ENCODE data around the gene AGBL2.

- TF ChIP-seq CTCF (IDR thresholded peaks at IDR 0.05; ENCODE audit: extremely low read depth in 1 of 2, insufficient read depth in 1 of 2, low read depth in 1 of 2, low read length in 2 of 2) (no peak), POLR2A (IDR thresholded peaks at IDR 0.05; ENCODE audit: low read depth, low read length) (no peak), GATA2 (IDR thresholded peaks at IDR 0.05; ENCODE audit: insufficient read depth, insufficient read length, low read depth, low read length) (no peak), MAX (IDR thresholded peaks at IDR 0.05; ENCODE audit: insufficient read depth, insufficient read length) (no peak), POLR2AphosphoS5 (IDR thresholded peaks at IDR 0.05; ENCODE audit: insufficient read depth, low read depth, low read length) (no peak), JUN (IDR thresholded peaks at IDR 0.05; ENCODE audit: borderline replicate concordance, insufficient read depth, insufficient read length, low read depth) (no peak)
These were observed 94.3 kb downstream of the AGBL2 start for GRCh38 chr11:47620836-47621378.
